GM12878 (cell line): ENCODE results near the gene CBLN2. TPM values are rescaled to one million over a fixed set of nuclear protein-coding genes. Genes with fewer than 3 reads are reported as not detected.

ENCODE experiments used
- ATAC-seq: fragments of 200-7000 bp; cut with Tn5 transposase; 3 replicates; pipeline ENCODE4 v1.9.1; 2020; ENCODE audit warnings: mild to moderate bottlenecking, moderate library complexity
- BruUV-seq: library from RNA; stranded (reverse); fragments of 400-500 nt; replicated peaks from 2 replicates; lab custom pipeline; 2021; lab: Mats Ljungman, UMichigan
- CTCF ChIA-PET: fragments of 300-600 bp; sonication (Branson Sonifier 250); formaldehyde crosslinking; extraction: SDS; loops from one replicate; lab custom pipeline; 2021; ENCODE audit warnings: inconsistent platforms; lab: Yijun Ruan, JAX
- POLR2A ChIA-PET: fragments of 350-600 bp; formaldehyde crosslinking; extraction: SDS; loops from one replicate; lab custom pipeline; 2021; ENCODE audit warnings: inconsistent platforms; lab: Charles Lee
- RAD21 ChIA-PET: fragments of 300-600 bp; sonication (Branson Sonifier 250); formaldehyde crosslinking; loops from one replicate; lab custom pipeline; 2023; ENCODE audit warnings: antibody characterized with exemption; ENCODE audit not compliant: unreplicated experiment; lab: Charles Lee
- SMC1A ChIA-PET: fragments of 300-600 bp; sonication (Branson Sonifier 250); formaldehyde crosslinking; loops from one replicate; lab custom pipeline; 2023; ENCODE audit not compliant: unreplicated experiment, uncharacterized antibody; lab: Charles Lee
- DNase-seq: peaks from one replicate; pipeline ENCODE4 v3.0.0-alpha.2; 2011; ENCODE audit warnings: low read depth, low spot score
- FAIRE-seq: peaks from 3 replicates; lab custom pipeline; 2011; peaks lifted over from hg19 to GRCh38; lab: Jason Lieb, UNC
- H2AFZ ChIP-seq: 2 replicates; pipeline ENCODE4 v1.6.0; 2011; ENCODE audit warnings: low read depth, low read length, control low read depth; ENCODE audit not compliant: control insufficient read depth
- H3K27ac ChIP-seq: 2 replicates; pipeline ENCODE4 v1.5.1; 2011; ENCODE audit warnings: control low read depth; ENCODE audit not compliant: control insufficient read depth, insufficient read depth
- H3K27me3 ChIP-seq, 2 experiments: replicated peaks in 1 of 2; 2 replicates each; pipeline versions ENCODE4 v1.6.0 to v1.6.1; 2011; ENCODE audit warnings: low read length in 1 of 2; ENCODE audit not compliant: control insufficient read depth in 2 of 2, insufficient read depth in 2 of 2
- H3K36me3 ChIP-seq, 2 experiments: 2 replicates each; pipeline ENCODE4 v1.5.1; 2011; ENCODE audit warnings: low read length in 1 of 2; ENCODE audit not compliant: control insufficient read depth in 2 of 2, insufficient read depth in 2 of 2
- H3K4me1 ChIP-seq: 2 replicates; pipeline ENCODE4 v1.6.1; 2011; ENCODE audit warnings: mild to moderate bottlenecking, low read length, moderate library complexity, mixed read lengths; ENCODE audit not compliant: control insufficient read depth, insufficient read depth
- H3K4me2 ChIP-seq: 2 replicates; pipeline ENCODE4 v1.6.0; 2011; ENCODE audit warnings: control low read depth; ENCODE audit not compliant: control insufficient read depth, insufficient read depth
- H3K4me3 ChIP-seq: fragments of 200-600 bp; sonication (generic); 2 replicates; pipeline ENCODE4 v1.5.1; 2016
- H3K79me2 ChIP-seq: 2 replicates; pipeline ENCODE4 v1.6.0; 2011; ENCODE audit warnings: low read length; ENCODE audit not compliant: control insufficient read depth, insufficient read depth
- H3K9ac ChIP-seq: 2 replicates; pipeline ENCODE4 v1.8.0; 2011; ENCODE audit warnings: low read length, control low read depth, mixed read lengths; ENCODE audit not compliant: control insufficient read depth, insufficient read depth
- H3K9me3 ChIP-seq: replicated peaks from 3 replicates; pipeline ENCODE4 v1.5.1; 2011; ENCODE audit warnings: mild to moderate bottlenecking, low read length; ENCODE audit not compliant: control insufficient read depth, insufficient read depth
- H4K20me1 ChIP-seq: 2 replicates; pipeline ENCODE4 v1.6.0; 2011; ENCODE audit not compliant: control insufficient read depth, insufficient read depth
- CHD1 ChIP-seq: IDR thresholded peaks from 2 replicates; pipeline ENCODE4 v1.6.1; 2012; ENCODE audit warnings: low read depth, low read length, improper control_type of control experiment
- EGR1 ChIP-seq, 2 experiments: IDR thresholded peaks; 1 replicate in 1 of 2; 2 replicates in 1 of 2; pipeline ENCODE4 v1.6.1; 2011 to 2012; ENCODE audit warnings: low read depth in 2 of 2, low read length in 2 of 2, borderline replicate concordance in 1 of 2, mild to moderate bottlenecking in 1 of 2, moderate library complexity in 1 of 2
- FOXM1 ChIP-seq: IDR thresholded peaks from 2 replicates; pipeline ENCODE4 v1.6.1; 2012; ENCODE audit warnings: low read depth, mild to moderate bottlenecking, inconsistent platforms, low read length, moderate library complexity
- NR2C1 ChIP-seq: fragments of 450-650 bp; IDR thresholded peaks from 2 replicates; pipeline ENCODE4 v1.6.1; 2017; ENCODE audit warnings: antibody characterized with exemption, mild to moderate bottlenecking, moderate library complexity
- PAX8 ChIP-seq: fragments of 450-650 bp; IDR thresholded peaks from 2 replicates; pipeline ENCODE4 v1.6.1; 2017; ENCODE audit warnings: mild to moderate bottlenecking, moderate library complexity
- RCOR1 ChIP-seq: conservative IDR thresholded peaks from 2 replicates; pipeline ENCODE4 v1.6.1; 2012; ENCODE audit warnings: low read depth, low read length, improper control_type of control experiment
- SPI1 ChIP-seq: IDR thresholded peaks from 2 replicates; pipeline ENCODE4 v1.6.1; 2011; ENCODE audit warnings: low read depth, mild to moderate bottlenecking, low read length, moderate library complexity, borderline replicate concordance; ENCODE audit not compliant: insufficient read depth
- ZNF24 ChIP-seq: fragments of 450-650 bp; IDR thresholded peaks from 2 replicates; pipeline ENCODE4 v1.6.1; 2017; ENCODE audit warnings: antibody characterized with exemption, mild to moderate bottlenecking
- whole genome bisulfite sequencing: methylation state at CpG from one replicate; pipeline ENCODE4 v1.1.6; 2016; ENCODE audit warnings: low lambda C conversion rate; ENCODE audit not compliant: insufficient replicate concordance, insufficient coverage; ENCODE audit errors: missing lambda C conversion rate; 5-methylcytosine and 5-hydroxymethylcytosine counted together
- in situ Hi-C: fragments of 300-500 bp; cut with MboI; formaldehyde crosslinking; loops from 9 replicates; pipeline ENCODE4 v1.14.3; 2018; ENCODE audit warnings: mixed read lengths
- intact Hi-C: fragments of 100-400 bp; cut with micrococcal nuclease; formaldehyde crosslinking; loops from one replicate; pipeline ENCODE4 v1.14.2; 2022; ENCODE audit not compliant: unreplicated experiment
- polyA plus RNA-seq, 11 experiments: library from polyadenylated mRNA; depleted of rRNA in 4 of 11; unstranded in 6 of 11; stranded (reverse) in 5 of 11; fragments of >200 nt; fragmentation: Nextera tagmentation in 4 of 11; fragmentation: Illumina TruSeq in 1 of 11; extraction: Ambion mirVana in 4 of 11; extraction: Trizol in 1 of 11; gene quantifications; 1 replicate in 1 of 11; 2 replicates in 10 of 11; pipeline versions ENCODE4 v1.2.1 to v1.2.3, GENCODE V29; 2011 to 2016; ENCODE audit warnings: inconsistent platforms in 2 of 11, missing spikeins in 2 of 11, low read depth in 1 of 11
- total RNA-seq, 4 experiments: library from RNA; depleted of rRNA in 3 of 4; stranded (reverse); fragments of >200 nt in 3 of 4; fragmentation: Illumina TruSeq in 1 of 4; extraction: Trizol in 1 of 4; gene quantifications; 2 replicates each; pipeline versions ENCODE4 v1.2.1 to v1.2.3, GENCODE V29; 2013 to 2021

The CBLN2 gene
- total and polyA plus RNA-seq, 10 of the 15 experiments (the other 5 are each of a cell fraction or from before 2014, with no cell fraction given), result 0.11 to 14.6 (median 0.30) TPM; not detected in 2

GRCh38 chr18:72588360-72588759, 44.2 kb upstream of the CBLN2 start:
- Histone ChIP-seq H3K9me3 (no peaks in the 10 kb centered on the region; the same call in 2 of the 3 replicates), H3K79me2 (no peaks in the 10 kb centered on the region), H3K4me3 (no peak overlapping the region), H3K36me3 (no peaks in the 10 kb centered on the region), H3K4me2 (no peak overlapping the region), H3K27ac (no peak overlapping the region), H4K20me1 (no peaks in the 10 kb centered on the region), H3K9ac (no peak overlapping the region), H3K4me1 (no peaks in the 10 kb centered on the region), H2AFZ (no peak overlapping the region), H3K27me3 (no peaks in the 10 kb centered on the region)
- ChIA-PET RAD21 (no interaction called here), POLR2A (no interaction called here), CTCF (interaction anchor here (0.5 to 0.7 kb wide), 2 partner anchors 21 to 1394 kb away, joined by 3 to 4 read pairs; no protein-coding TSS in a partner anchor), SMC1A (no interaction called here)
- ATAC-seq (0 out of 3 replicates have a peak, but pooled peaks have one; percentile 28), DNase-seq (no peak), FAIRE-seq (no peak)
- BruUV-seq, result no TSS peak
- WGBS, result 13% methylated on average over 5 of the region's 5 CpGs
- in situ Hi-C loops, result no loop called here
- intact Hi-C loops, result no loop called here
- TF ChIP-seq RCOR1, result no peak

GRCh38 chr18:72584787-72585186, 40.6 kb upstream of the CBLN2 start:
- H3K4me2 ChIP-seq, result no peak overlapping the region
- TF ChIP-seq ZNF24 (no peak), SPI1 (no peak), CHD1 (no peak), FOXM1 (no peak), NR2C1 (no peak), EGR1 (IDR thresholded peaks at IDR 0.05; ENCODE audit: borderline replicate concordance in 1 of 2, low read depth in 2 of 2, low read length in 2 of 2) (no peak), PAX8 (no peak)
- TF ChIP-seq, all 136 proteins: peak for 0
- 0% methylated on average over 3 of the region's 3 CpGs for WGBS
- ChIA-PET CTCF (no interaction called here), POLR2A (no interaction called here), RAD21 (no interaction called here), SMC1A (no interaction called here)
- Histone ChIP-seq H4K20me1 (no peaks in the 10 kb centered on the region), H3K79me2 (no peaks in the 10 kb centered on the region), H3K9me3 (no peaks in the 10 kb centered on the region; the same call in 2 of the 3 replicates), H3K9ac (no peak overlapping the region), H3K27ac (no peak overlapping the region), H3K4me3 (no peak overlapping the region), H3K4me1 (no peaks in the 10 kb centered on the region), H2AFZ (no peak overlapping the region), H3K27me3 (no peaks in the 10 kb centered on the region), H3K36me3 (no peaks in the 10 kb centered on the region)
- in situ Hi-C loops (no loop called here), intact Hi-C loops (no loop called here)
- no peak for ATAC-seq
- FAIRE-seq, result no peak
- no TSS peak for BruUV-seq
- DNase-seq, result no peak
